Measurements from ENCODE around the gene MPHOSPH9.

The MPHOSPH9 gene

DNA sequence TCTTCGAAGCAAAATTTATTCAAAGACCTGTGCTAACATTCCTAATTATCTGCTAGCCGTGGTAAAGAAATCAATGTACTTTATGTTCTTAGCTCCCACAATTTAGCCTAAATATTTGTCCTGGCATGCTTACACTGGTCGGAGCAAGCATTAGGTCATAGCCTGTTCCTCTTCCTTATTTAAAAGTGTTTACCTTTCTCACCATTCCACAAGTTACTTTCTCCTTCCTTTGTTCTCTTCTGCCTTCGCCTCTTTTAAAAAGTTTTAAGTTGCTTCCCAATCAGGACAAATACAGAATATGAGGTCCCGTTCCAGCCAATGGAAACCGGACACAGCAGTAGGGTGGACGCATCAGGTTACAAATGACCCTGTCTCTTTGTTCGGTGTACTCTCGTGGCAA, 27.1 kb upstream of the MPHOSPH9 start:
- TF ChIP-seq, protein P1, sequence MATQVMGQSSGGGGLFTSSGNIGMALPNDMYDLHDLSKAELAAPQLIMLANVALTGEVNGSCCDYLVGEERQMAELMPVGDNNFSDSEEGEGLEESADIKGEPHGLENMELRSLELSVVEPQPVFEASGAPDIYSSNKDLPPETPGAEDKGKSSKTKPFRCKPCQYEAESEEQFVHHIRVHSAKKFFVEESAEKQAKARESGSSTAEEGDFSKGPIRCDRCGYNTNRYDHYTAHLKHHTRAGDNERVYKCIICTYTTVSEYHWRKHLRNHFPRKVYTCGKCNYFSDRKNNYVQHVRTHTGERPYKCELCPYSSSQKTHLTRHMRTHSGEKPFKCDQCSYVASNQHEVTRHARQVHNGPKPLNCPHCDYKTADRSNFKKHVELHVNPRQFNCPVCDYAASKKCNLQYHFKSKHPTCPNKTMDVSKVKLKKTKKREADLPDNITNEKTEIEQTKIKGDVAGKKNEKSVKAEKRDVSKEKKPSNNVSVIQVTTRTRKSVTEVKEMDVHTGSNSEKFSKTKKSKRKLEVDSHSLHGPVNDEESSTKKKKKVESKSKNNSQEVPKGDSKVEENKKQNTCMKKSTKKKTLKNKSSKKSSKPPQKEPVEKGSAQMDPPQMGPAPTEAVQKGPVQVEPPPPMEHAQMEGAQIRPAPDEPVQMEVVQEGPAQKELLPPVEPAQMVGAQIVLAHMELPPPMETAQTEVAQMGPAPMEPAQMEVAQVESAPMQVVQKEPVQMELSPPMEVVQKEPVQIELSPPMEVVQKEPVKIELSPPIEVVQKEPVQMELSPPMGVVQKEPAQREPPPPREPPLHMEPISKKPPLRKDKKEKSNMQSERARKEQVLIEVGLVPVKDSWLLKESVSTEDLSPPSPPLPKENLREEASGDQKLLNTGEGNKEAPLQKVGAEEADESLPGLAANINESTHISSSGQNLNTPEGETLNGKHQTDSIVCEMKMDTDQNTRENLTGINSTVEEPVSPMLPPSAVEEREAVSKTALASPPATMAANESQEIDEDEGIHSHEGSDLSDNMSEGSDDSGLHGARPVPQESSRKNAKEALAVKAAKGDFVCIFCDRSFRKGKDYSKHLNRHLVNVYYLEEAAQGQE (IDR thresholded peaks at IDR 0.05; ENCODE audit: insufficient read depth in 1 of 2, low read depth in 2 of 2, low read length in 2 of 2), result no peak
- TF ChIP-seq SIN3A (IDR thresholded peaks at IDR 0.05; ENCODE audit: borderline replicate concordance, insufficient read depth, low read length) (no peak), POLR2AphosphoS5 (IDR thresholded peaks at IDR 0.05; ENCODE audit: low read depth, low read length) (no peak), TAF1 (IDR thresholded peaks at IDR 0.05; ENCODE audit: borderline replicate concordance, insufficient read depth, low read length) (no peak), FOXP2 (optimal IDR thresholded peaks at IDR 0.05; ENCODE audit: borderline replicate concordance, extremely low read depth, extremely low read length, insufficient read depth) (no peak)

DNA sequence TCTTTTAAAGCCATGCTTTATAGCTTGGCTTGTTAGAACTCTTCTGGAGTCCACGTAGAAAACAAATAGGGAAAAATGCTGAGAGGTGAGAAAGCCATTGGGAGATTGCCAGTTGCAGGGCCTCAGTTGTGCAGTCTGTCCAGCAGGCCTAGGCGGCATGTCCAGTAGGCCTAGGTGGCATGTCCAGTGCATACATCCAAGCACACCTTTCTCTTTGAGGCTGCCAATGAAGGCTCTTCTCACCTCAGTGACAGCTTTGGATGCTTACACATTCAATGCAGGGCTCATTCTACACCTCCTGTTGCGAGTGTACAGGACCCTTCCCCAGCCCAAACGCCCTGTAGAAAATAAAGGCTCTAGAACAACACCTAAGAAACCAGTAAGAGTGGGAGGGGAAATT, 25.7 kb upstream of the MPHOSPH9 start:
- TF ChIP-seq FOXP2 (optimal IDR thresholded peaks at IDR 0.05; ENCODE audit: borderline replicate concordance, extremely low read depth, extremely low read length, insufficient read depth) (no peak), TAF1 (IDR thresholded peaks at IDR 0.05; ENCODE audit: borderline replicate concordance, insufficient read depth, low read length) (no peak), SIN3A (IDR thresholded peaks at IDR 0.05; ENCODE audit: borderline replicate concordance, insufficient read depth, low read length) (no peak), POLR2AphosphoS5 (IDR thresholded peaks at IDR 0.05; ENCODE audit: low read depth, low read length) (no peak; the same call in 1 of the 2 replicates)
- TF ChIP-seq, protein P1 (IDR thresholded peaks at IDR 0.05; ENCODE audit: insufficient read depth in 1 of 2, low read depth in 2 of 2, low read length in 2 of 2), result no peak

DNA sequence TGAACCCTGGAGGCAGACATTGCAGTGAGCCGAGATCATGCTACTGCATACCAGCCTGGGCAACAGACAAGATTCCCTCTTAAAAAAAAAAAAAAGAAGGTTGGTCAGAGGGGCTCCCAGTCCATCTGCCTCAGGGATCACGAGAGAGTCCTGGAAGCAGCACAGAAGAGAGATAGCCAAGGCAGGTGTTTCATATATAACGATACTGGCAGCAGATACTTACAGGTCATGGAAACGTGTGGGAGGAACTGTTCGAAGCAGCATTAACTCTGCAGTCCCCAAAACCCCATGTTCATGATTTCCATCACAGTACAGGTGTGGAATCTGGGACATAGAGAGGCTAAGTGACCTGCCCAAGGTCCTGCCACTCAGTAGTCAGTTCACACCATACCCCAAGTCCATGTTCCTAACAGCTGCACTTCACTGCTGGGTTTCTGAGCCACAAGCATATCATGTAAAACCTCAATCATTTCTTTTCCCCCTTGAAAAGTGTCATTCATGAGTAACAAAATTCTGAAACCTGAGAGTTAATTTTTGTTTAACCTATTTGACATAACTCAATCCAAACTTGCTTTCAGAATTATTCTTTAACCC, 22.0 kb upstream of the MPHOSPH9 start:
- TF ChIP-seq, protein P1 (IDR thresholded peaks at IDR 0.05; ENCODE audit: insufficient read depth in 1 of 2, low read depth in 2 of 2, low read length in 2 of 2), result no peak
- TF ChIP-seq TAF1 (IDR thresholded peaks at IDR 0.05; ENCODE audit: borderline replicate concordance, insufficient read depth, low read length) (no peak), FOXP2 (optimal IDR thresholded peaks at IDR 0.05; ENCODE audit: borderline replicate concordance, extremely low read depth, extremely low read length, insufficient read depth) (no peak), SIN3A (IDR thresholded peaks at IDR 0.05; ENCODE audit: borderline replicate concordance, insufficient read depth, low read length) (no peak), POLR2AphosphoS5 (IDR thresholded peaks at IDR 0.05; ENCODE audit: low read depth, low read length) (no peak)

DNA sequence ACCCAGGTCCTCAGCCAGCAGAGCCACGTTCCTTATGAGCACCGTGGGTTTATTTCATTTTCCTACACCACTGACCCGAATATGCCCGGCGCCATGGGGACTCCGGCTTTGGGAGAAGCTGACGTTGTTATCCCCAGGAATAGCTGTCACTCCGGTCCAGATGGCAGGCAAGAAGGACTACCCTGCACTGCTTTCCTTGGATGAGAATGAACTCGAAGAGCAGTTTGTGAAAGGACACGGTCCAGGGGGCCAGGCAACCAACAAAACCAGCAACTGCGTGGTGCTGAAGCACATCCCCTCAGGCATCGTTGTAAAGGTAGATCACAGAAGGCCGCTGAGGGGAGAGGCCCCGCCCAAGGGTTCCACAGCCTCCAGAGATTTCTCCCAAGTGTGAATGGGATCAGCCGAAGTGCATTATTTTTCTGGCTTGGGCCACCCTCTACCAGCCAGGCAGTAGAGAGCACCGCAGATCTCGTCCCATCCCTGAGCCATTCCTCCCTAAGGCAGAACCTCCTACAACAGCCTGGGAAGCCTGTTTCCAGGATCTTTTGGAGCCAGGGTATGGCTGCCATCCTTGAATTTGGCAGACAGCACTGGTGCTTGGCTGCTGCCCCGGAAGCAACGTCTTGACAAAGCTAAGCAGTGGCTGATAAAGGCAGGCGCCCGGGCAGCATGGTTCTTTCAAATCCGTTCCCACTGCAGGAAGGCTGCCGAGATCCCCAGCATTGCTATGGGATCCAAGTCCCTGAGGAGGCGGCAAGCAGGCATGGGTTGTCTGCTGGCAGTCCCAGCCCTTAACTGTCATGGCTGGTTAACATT, 20.9 kb upstream of the MPHOSPH9 start:
- TF ChIP-seq TAF1 (IDR thresholded peaks at IDR 0.05; ENCODE audit: borderline replicate concordance, insufficient read depth, low read length), result no peak
- TF ChIP-seq POLR2AphosphoS5 (IDR thresholded peaks at IDR 0.05; ENCODE audit: low read depth, low read length), result no peak
- no peak for TF ChIP-seq FOXP2 (optimal IDR thresholded peaks at IDR 0.05; ENCODE audit: borderline replicate concordance, extremely low read depth, extremely low read length, insufficient read depth)
- no peak for TF ChIP-seq SIN3A (IDR thresholded peaks at IDR 0.05; ENCODE audit: borderline replicate concordance, insufficient read depth, low read length)
- TF ChIP-seq, protein P1 (IDR thresholded peaks at IDR 0.05; ENCODE audit: insufficient read depth in 1 of 2, low read depth in 2 of 2, low read length in 2 of 2), result no peak

Measured in PFSK-1 (cell line).